HG02884 (cell line): ENCODE measurements around the gene GNA12.
"Not testable (repeated sequence)": the region's sequence is repeated elsewhere in the genome, so short reads cannot be mapped to it uniquely, and the experiment has no call there.

Experiments used
- ATAC-seq: cut with Tn5 transposase; IDR thresholded peaks from one replicate; pipeline ENCODE4 v1.9.1; 2021; ENCODE audit warnings: mild to moderate bottlenecking, moderate library complexity; ENCODE audit not compliant: unreplicated experiment

The GNA12 gene

GRCh38 chr7:2680792-2681490 lies 163.2 kb downstream of the GNA12 start:
- ATAC-seq = no peak

- no peak for ATAC-seq
Observed at GRCh38 chr7:2680256-2680655, 163.9 kb downstream of the GNA12 start.

- ATAC-seq = not testable (repeated sequence)
Observed at GRCh38 chr7:2679135-2680127, 164.7 kb downstream of the GNA12 start.

GRCh38 chr7:2678454-2678853 lies 165.7 kb downstream of the GNA12 start:
- ATAC-seq = not testable (repeated sequence)
